Endothelial cell of umbilical vein (primary cell): ENCODE data around the gene TH. TPM values are rescaled to one million over a fixed set of nuclear protein-coding genes. Genes with fewer than 3 reads are reported as not detected.

Source experiments
- BruUV-seq: library from RNA; stranded (reverse); fragments of 400-500 nt; replicated peaks from 2 replicates; lab custom pipeline; 2021; lab: Mats Ljungman, UMichigan
- CTCF ChIA-PET: fragments of 300-600, 350-600 bp; sonication (Branson Sonifier 250); formaldehyde crosslinking; loops from one replicate; lab custom pipeline; 2021; ENCODE audit warnings: antibody characterized with exemption, inconsistent platforms; lab: Charles Lee
- POLR2A ChIA-PET: fragments of 300-600, 350-600 bp; sonication (Branson Sonifier 250); formaldehyde crosslinking; loops from one replicate; lab custom pipeline; 2021; ENCODE audit warnings: antibody characterized with exemption, inconsistent platforms; lab: Charles Lee
- DNase-seq: peaks from one replicate; pipeline ENCODE4 v3.0.0-alpha.2; 2011; ENCODE audit warnings: low read depth, low spot score
- FAIRE-seq: peaks from 2 replicates; lab custom pipeline; 2011; peaks lifted over from hg19 to GRCh38; lab: Jason Lieb, UNC
- H2AFZ ChIP-seq: 2 replicates; pipeline ENCODE4 v1.6.0; 2012; ENCODE audit warnings: low read depth, low read length, control low read depth, inconsistent platforms
- H3K27ac ChIP-seq: 2 replicates; pipeline ENCODE4 v1.5.1; 2011; ENCODE audit warnings: low read depth, mild to moderate bottlenecking, control low read depth, low read length, moderate library complexity; ENCODE audit not compliant: insufficient read depth
- H3K27me3 ChIP-seq, 2 experiments: 2 replicates each; pipeline versions ENCODE4 v1.6.0 to v1.6.1; 2011; ENCODE audit warnings: low read length in 2 of 2, mixed read lengths in 1 of 2; ENCODE audit not compliant: control insufficient read depth in 2 of 2, insufficient read depth in 2 of 2
- H3K36me3 ChIP-seq, 2 experiments: 2 replicates in 1 of 2; 3 replicates in 1 of 2; pipeline ENCODE4 v1.5.1; 2011; ENCODE audit warnings: low read length in 2 of 2, mild to moderate bottlenecking in 1 of 2, moderate library complexity in 1 of 2; ENCODE audit not compliant: control insufficient read depth in 2 of 2, insufficient read depth in 2 of 2; ENCODE audit errors: extremely low read depth in 1 of 2
- H3K4me1 ChIP-seq: 3 replicates; pipeline ENCODE4 v1.5.1; 2011; ENCODE audit warnings: mild to moderate bottlenecking, low read length; ENCODE audit not compliant: control insufficient read depth, insufficient read depth; ENCODE audit errors: extremely low read depth
- H3K4me2 ChIP-seq: 2 replicates; pipeline ENCODE4 v1.6.1; 2011; ENCODE audit warnings: low read length, control low read depth, mixed read lengths; ENCODE audit not compliant: insufficient read depth
- H3K4me3 ChIP-seq, 3 experiments: fragments of 200-600 bp in 1 of 3; sonication (generic), shearing (Covaris generic) in 1 of 3; replicated peaks in 1 of 3; 2 replicates each; pipeline ENCODE4 v1.5.1; 2011 to 2016; ENCODE audit warnings: control low read depth in 3 of 3, low read length in 3 of 3, mild to moderate bottlenecking in 2 of 3, inconsistent platforms in 1 of 3, low read depth in 1 of 3, moderate library complexity in 1 of 3; ENCODE audit not compliant: insufficient read depth in 1 of 3
- H3K79me2 ChIP-seq: 2 replicates; pipeline ENCODE4 v1.6.0; 2012; ENCODE audit warnings: low read length, inconsistent platforms; ENCODE audit not compliant: control insufficient read depth, insufficient read depth
- H3K9ac ChIP-seq: replicated peaks from 2 replicates; pipeline ENCODE3; 2011; ENCODE audit warnings: low read length, control low read depth; ENCODE audit not compliant: insufficient read depth; ENCODE audit errors: extremely low read depth
- H3K9me1 ChIP-seq: replicated peaks from 3 replicates; pipeline ENCODE4 v1.6.0; 2011; ENCODE audit warnings: mild to moderate bottlenecking, low read length; ENCODE audit not compliant: control insufficient read depth, insufficient read depth; ENCODE audit errors: extremely low read depth
- H3K9me3 ChIP-seq: replicated peaks from 2 replicates; pipeline ENCODE4 v1.5.1; 2012; ENCODE audit warnings: low read length, inconsistent platforms; ENCODE audit not compliant: control insufficient read depth, insufficient read depth
- H4K20me1 ChIP-seq: replicated peaks from 2 replicates; pipeline ENCODE3; 2011; ENCODE audit warnings: mild to moderate bottlenecking, low read length; ENCODE audit not compliant: control insufficient read depth, insufficient read depth; ENCODE audit errors: extremely low read depth
- CTCF ChIP-seq, 2 donors: IDR thresholded peaks; 1 replicate in 1 of 2; 2 replicates in 1 of 2; pipeline ENCODE4 v1.5.1; 2011; ENCODE audit warnings: low read length in 2 of 2, mild to moderate bottlenecking in 2 of 2, moderate library complexity in 2 of 2, control low read depth in 1 of 2, inconsistent platforms in 1 of 2, low read depth in 1 of 2; ENCODE audit not compliant: insufficient read depth in 1 of 2; ENCODE audit errors: extremely low read depth in 1 of 2
- EZH2 ChIP-seq: IDR thresholded peaks from 2 replicates; pipeline ENCODE4 v1.6.1; 2012; ENCODE audit warnings: borderline replicate concordance, low read depth, mild to moderate bottlenecking, moderate library complexity, low read length, inconsistent platforms; ENCODE audit not compliant: severe bottlenecking
- FOS ChIP-seq: IDR thresholded peaks from 2 replicates; pipeline ENCODE4 v1.6.1; 2011; ENCODE audit warnings: mild to moderate bottlenecking, low read length, moderate library complexity, borderline replicate concordance; ENCODE audit not compliant: insufficient read depth
- GATA2 ChIP-seq: IDR thresholded peaks from 2 replicates; pipeline ENCODE4 v1.7.0; 2011; ENCODE audit warnings: low read depth, mild to moderate bottlenecking, moderate library complexity, mixed read lengths, low read length; ENCODE audit not compliant: insufficient read length, insufficient read depth
- JUN ChIP-seq: IDR thresholded peaks from 2 replicates; pipeline ENCODE4 v1.6.1; 2011; ENCODE audit warnings: borderline replicate concordance, low read depth; ENCODE audit not compliant: insufficient read length, insufficient read depth
- MAX ChIP-seq: IDR thresholded peaks from 2 replicates; pipeline ENCODE4 v1.6.1; 2011; ENCODE audit not compliant: insufficient read depth, insufficient read length
- MYC ChIP-seq: IDR thresholded peaks from one replicate; pipeline ENCODE4 v1.6.1; 2011; ENCODE audit warnings: mild to moderate bottlenecking, low read depth, low read length
- POLR2A ChIP-seq: IDR thresholded peaks from 2 replicates; pipeline ENCODE4 v1.6.1; 2012; ENCODE audit warnings: low read depth, mild to moderate bottlenecking, control low read depth, low read length
- POLR2AphosphoS5 ChIP-seq: IDR thresholded peaks from 2 replicates; pipeline ENCODE4 v1.6.1; 2012; ENCODE audit warnings: low read depth, mild to moderate bottlenecking, control low read depth, low read length, moderate library complexity; ENCODE audit not compliant: insufficient read depth
- dilution Hi-C: fragments of 300-500 bp; cut with MboI; formaldehyde crosslinking; loops from one replicate; pipeline ENCODE4 v1.15.0; 2019; ENCODE audit warnings: low sequenced_read_pairs; ENCODE audit not compliant: extremely low pct_ligation_motif_present
- intact Hi-C: fragments of 100-400 bp; cut with micrococcal nuclease; formaldehyde crosslinking; loops from one replicate; pipeline ENCODE4 v1.10.0; 2022
- polyA plus RNA-seq, 4 experiments: library from polyadenylated mRNA; depleted of rRNA in 3 of 4; stranded (reverse) in 3 of 4; unstranded in 1 of 4; fragments of >200 nt; gene quantifications; 2 replicates each; pipeline versions ENCODE4 v1.2.1 to v1.2.3, GENCODE V29; 2011 to 2012; ENCODE audit warnings: missing spikeins in 1 of 4
- total RNA-seq: library from RNA; stranded (reverse); gene quantifications from 2 replicates; pipeline ENCODE4 v1.2.3, GENCODE V29; 2021

Gene TH
- total and polyA plus RNA-seq, 2 donors (not counting 3 experiments of a cell fraction or from before 2014, with no cell fraction given), result not detected

GRCh38 chr11:2199466-2200341, 28.1 kb upstream of the TH start:
- H3K9me3 ChIP-seq, result no peaks in the 10 kb centered on the region

More at GRCh38 chr11:2199466-2200341, 28.1 kb upstream of the TH start:
- Histone ChIP-seq H2AFZ (no peak overlapping the region), H3K9ac (no peak overlapping the region), H4K20me1 (no peaks in the 10 kb centered on the region), H3K79me2 (no peaks in the 10 kb centered on the region), H3K4me3 (no peak overlapping the region), H3K27ac (no peak overlapping the region), H3K27me3 (no peaks in the 10 kb centered on the region), H3K4me1 (no peaks in the 10 kb centered on the region), H3K9me1 (no peaks in the 10 kb centered on the region), H3K4me2 (no peak overlapping the region), H3K36me3 (no peaks in the 10 kb centered on the region)
- no peak for FAIRE-seq
- BruUV-seq, result no TSS peak
- ChIA-PET CTCF (interaction anchor here (1.0 to 4.7 kb wide), 4 partner anchors 106 to 547 kb away, joined by 3 to 67 read pairs (median 12); no protein-coding TSS in a partner anchor), POLR2A (no interaction called here)
- DNase-seq, result no peak
- intact Hi-C loops (loop anchor here (5.0 kb wide), 1 partner anchor 333 kb away; no protein-coding TSS in a partner anchor), dilution Hi-C loops (no loop called here)
- TF ChIP-seq POLR2AphosphoS5 (no peak), MYC (no peak), GATA2 (no peak), FOS (no peak), CTCF (IDR thresholded peaks at IDR 0.05; ENCODE audit: extremely low read depth in 1 of 2, insufficient read depth in 1 of 2, low read depth in 1 of 2, low read length in 2 of 2) (no peak), EZH2 (no peak), JUN (no peak), POLR2A (no peak), MAX (no peak)
